22Rv1 (cell line): ENCODE results near the gene KCNIP1.

ENCODE experiments used
- CTCF ChIP-seq: fragments of 450-650 bp; IDR thresholded peaks from 2 replicates; pipeline ENCODE4 v1.5.1; 2017; ENCODE audit warnings: mild to moderate bottlenecking
- ZFX ChIP-seq: fragments of 450-650 bp; IDR thresholded peaks from 2 replicates; pipeline ENCODE4 v1.6.1; 2017; ENCODE audit warnings: antibody characterized with exemption, borderline replicate concordance

- TF ChIP-seq CTCF (no peak), ZFX (no peak)
Measured at GRCh38 chr5:170542691-170543293, 39.0 kb downstream of the KCNIP1 start.
